ENCODE results near the gene SLC8A1.

DNA sequence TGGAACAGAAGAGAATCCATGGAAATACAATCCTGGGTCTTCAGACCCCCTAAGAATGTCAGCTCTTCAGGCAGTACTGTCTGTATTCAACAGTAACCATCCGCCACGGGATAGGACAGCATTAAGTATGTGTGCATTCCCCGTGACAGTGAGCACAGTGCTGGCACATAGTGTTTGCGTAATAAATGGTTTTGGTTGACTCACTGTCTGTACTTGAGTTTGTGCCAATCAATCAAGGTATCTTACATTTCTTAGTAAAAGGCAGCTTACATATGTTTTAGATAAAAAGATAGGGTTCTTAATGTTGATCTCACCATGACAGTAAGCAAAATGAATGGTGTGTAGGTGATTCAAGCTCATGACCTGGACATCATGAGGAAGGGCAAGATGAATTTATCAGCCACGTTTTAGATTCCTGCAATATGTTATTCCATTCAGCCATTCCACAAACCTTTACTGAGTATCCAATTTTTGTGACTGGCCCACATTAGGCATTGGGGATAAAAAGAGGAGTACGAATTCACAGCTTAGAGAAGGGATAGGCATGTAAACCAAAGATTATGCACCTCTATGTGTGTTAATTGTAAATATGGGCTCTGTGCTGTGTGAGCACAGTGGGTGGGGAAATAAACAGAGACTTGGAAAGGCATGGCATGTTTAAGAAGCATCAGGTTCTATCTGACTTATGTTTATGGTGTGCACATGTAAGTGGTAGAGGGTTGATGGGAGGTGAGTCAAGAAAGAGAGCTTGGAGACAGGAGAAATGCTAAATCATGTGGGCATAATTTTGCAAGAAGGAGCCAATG is 258.8 kb downstream of the SLC8A1 start:
- TF ChIP-seq, protein P1, sequence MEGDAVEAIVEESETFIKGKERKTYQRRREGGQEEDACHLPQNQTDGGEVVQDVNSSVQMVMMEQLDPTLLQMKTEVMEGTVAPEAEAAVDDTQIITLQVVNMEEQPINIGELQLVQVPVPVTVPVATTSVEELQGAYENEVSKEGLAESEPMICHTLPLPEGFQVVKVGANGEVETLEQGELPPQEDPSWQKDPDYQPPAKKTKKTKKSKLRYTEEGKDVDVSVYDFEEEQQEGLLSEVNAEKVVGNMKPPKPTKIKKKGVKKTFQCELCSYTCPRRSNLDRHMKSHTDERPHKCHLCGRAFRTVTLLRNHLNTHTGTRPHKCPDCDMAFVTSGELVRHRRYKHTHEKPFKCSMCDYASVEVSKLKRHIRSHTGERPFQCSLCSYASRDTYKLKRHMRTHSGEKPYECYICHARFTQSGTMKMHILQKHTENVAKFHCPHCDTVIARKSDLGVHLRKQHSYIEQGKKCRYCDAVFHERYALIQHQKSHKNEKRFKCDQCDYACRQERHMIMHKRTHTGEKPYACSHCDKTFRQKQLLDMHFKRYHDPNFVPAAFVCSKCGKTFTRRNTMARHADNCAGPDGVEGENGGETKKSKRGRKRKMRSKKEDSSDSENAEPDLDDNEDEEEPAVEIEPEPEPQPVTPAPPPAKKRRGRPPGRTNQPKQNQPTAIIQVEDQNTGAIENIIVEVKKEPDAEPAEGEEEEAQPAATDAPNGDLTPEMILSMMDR (IDR thresholded peaks at IDR 0.05) = no peak
- no peak for TF ChIP-seq POLR2A (IDR thresholded peaks at IDR 0.05)

All from Peyer's patch (tissue), 4 donors.